Measurements from ENCODE around the gene PPP1R12C.

The PPP1R12C gene

DNA sequence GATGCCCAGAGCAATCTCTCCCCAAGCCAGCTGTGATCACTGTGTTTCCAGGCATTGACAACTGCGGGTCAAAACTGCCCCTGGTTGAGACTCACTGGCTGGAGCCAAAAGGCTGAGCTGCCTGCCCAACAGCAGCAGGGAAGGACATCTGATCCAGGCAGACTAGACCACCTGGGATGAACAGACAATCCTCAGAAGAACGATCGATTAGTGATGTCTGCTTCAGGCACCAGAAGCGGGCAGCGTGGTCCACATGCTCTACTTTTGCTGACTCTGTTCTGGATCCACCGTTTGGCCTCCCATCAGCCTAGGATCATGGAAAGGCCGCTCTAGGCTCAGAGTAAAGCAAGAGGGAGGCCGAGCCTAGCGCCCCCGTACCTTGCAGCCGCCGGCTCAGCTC, 69.5 kb downstream of the PPP1R12C start:
- in situ Hi-C loops (cut with MboI; ENCODE audit: low sequenced_read_pairs), result no loop called here

- in situ Hi-C loops (cut with MboI; ENCODE audit: low sequenced_read_pairs), result no loop called here
Measured at GRCh38 chr19:55046975-55047622, 70.3 kb downstream of the PPP1R12C start.

GRCh38 chr19:55044771-55045716, 72.4 kb downstream of the PPP1R12C start:
- in situ Hi-C loops (cut with MboI; ENCODE audit: low sequenced_read_pairs), result no loop called here

DNA sequence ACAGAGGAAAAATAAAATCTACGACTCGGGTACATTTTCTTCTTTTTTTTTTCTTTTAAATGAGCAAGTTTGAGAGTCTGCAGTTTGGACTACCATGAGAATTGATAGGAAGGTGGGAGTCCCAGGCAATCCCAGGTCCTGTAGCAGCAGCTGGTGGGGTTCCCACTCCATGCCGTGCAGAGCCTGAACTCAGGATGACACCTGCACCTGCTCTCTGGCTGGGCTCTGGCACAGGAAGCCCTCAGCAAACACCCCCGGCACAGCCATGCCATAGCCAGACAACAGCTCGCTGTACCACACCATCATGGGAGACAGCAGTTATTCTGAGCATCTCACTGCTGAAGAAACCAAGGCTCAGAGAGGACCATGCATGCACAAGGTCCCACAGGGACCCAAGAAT, 73.2 kb downstream of the PPP1R12C start:
- in situ Hi-C loops (cut with MboI; ENCODE audit: low sequenced_read_pairs), result no loop called here

GRCh38 chr19:55042688-55043087, 74.7 kb downstream of the PPP1R12C start:
- in situ Hi-C loops (cut with MboI; ENCODE audit: low sequenced_read_pairs), result no loop called here

DNA sequence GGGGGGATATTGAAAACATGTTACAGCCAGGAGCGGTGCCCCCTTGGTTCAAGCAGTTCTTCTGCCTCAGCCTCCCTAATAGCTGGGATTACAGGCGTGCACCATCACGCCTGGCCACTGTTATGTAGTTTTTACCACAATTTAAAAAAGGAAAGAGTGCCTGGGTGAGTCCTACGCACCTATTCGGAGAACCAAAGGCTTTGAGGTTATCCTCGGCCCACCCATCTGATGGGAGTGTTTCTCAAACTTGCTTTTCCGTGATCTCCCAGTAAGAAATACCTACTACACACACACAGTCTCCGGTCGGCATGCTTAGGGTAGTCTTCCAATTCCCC, 75.1 kb downstream of the PPP1R12C start:
- in situ Hi-C loops (cut with MboI; ENCODE audit: low sequenced_read_pairs), result no loop called here

- in situ Hi-C loops (cut with MboI; ENCODE audit: low sequenced_read_pairs), result no loop called here
Measured at GRCh38 chr19:55041627-55042343, 75.7 kb downstream of the PPP1R12C start.

GRCh38 chr19:55041244-55041626, 76.2 kb downstream of the PPP1R12C start:
- in situ Hi-C loops (cut with MboI; ENCODE audit: low sequenced_read_pairs), result no loop called here
